Measurements from ENCODE around the gene LCMT2. TPM values are rescaled to one million over a fixed set of nuclear protein-coding genes. Genes with fewer than 3 reads are reported as not detected.

LCMT2 gene
- total and polyA plus RNA-seq, 2 of the 8 experiments (the other 6 are each of a cell fraction or from before 2014, with no cell fraction given): 11.2 to 11.9 TPM

DNA sequence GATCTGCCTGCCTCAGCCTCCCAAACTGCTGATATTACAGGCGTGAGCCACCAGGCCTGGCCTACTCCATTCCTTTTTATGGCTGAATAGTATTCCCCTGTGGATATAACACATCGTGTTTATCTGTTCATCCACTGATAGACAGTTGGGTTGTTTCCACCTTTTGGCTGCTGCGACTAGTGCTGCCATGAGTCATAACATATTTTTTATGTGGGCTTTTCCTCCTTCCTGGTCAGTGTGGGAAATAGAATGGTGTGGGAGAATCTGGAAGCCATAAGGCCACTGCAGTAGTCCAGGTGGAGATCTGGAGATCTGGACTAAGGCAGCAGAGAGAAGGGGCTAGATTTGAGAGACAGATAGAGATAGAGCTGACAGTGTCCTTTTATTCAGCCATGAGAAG, 16.2 kb downstream of the LCMT2 start:
- Histone ChIP-seq H2BK15ac (ENCODE audit: low read length) (no peak overlapping the region), H3K4me1 (replicated peaks in 1 of 4; ENCODE audit: control insufficient read depth in 3 of 4, insufficient read depth in 4 of 4, low read length in 3 of 4) (peaks cover 0 to 3% (median 2%) of the 10 kb centered on the region in 4 experiments; a peak in 2 of 7 replicates), H2BK12ac (ENCODE audit: low read depth, low read length) (no peak overlapping the region), H3K79me1 (ENCODE audit: low read depth, low read length) (no peaks in the 10 kb centered on the region), H2BK120ac (replicated peaks; ENCODE audit: low read depth, low read length) (no peak overlapping the region), H4K91ac (replicated peaks; ENCODE audit: insufficient read length, low read length) (no peak overlapping the region), H3K27me3 (replicated peaks in 1 of 4; ENCODE audit: control insufficient read depth in 3 of 4, extremely low read depth in 1 of 4, insufficient read depth in 3 of 4, low read length in 3 of 4) (no peaks in the 10 kb centered on the region; a peak in 2 of 7 replicates), H4K20me1 (replicated peaks in 1 of 2; ENCODE audit: control insufficient read depth in 1 of 2, insufficient read depth in 2 of 2, low read length in 2 of 2) (no peaks in the 10 kb centered on the region), H2AK5ac (ENCODE audit: low read depth, low read length) (no peak overlapping the region), H3K56ac (replicated peaks; ENCODE audit: insufficient read length, low read depth, low read length) (no peak overlapping the region), H3K79me2 (ENCODE audit: control insufficient read depth in 1 of 2, insufficient read depth in 2 of 2, low read length in 2 of 2) (no peaks in the 10 kb centered on the region), H3K36me3 (ENCODE audit: control insufficient read depth in 2 of 4, insufficient read depth in 4 of 4, low read length in 3 of 4) (no peaks in the 10 kb centered on the region), H3K4me2 (ENCODE audit: insufficient read depth in 1 of 2, low read depth in 2 of 2, low read length in 2 of 2) (no peak overlapping the region), H2AFZ (ENCODE audit: low read length) (no peak overlapping the region), H2BK5ac (ENCODE audit: low read depth, low read length) (no peak overlapping the region), H3K27ac (ENCODE audit: low read depth, low read length) (no peak overlapping the region), H3K14ac (ENCODE audit: insufficient read length) (no peak overlapping the region), H3K23me2 (ENCODE audit: low read depth, low read length) (no peaks in the 10 kb centered on the region), H3K9me3 (ENCODE audit: insufficient read depth in 2 of 2, low read depth in 1 of 2, low read length in 1 of 2) (no peaks in the 10 kb centered on the region), H3K4ac (replicated peaks; ENCODE audit: insufficient read length, low read depth, low read length) (no peak overlapping the region), H3K4me3 (ENCODE audit: extremely low read depth in 1 of 4, insufficient read depth in 2 of 4, low read depth in 3 of 4, low read length in 4 of 4) (no peak overlapping the region), H3K18ac (ENCODE audit: extremely low read depth, low read length) (no peak overlapping the region), H2BK20ac (ENCODE audit: low read length) (no peak overlapping the region), H4K8ac (ENCODE audit: extremely low read depth, insufficient read depth, low read length) (no peak overlapping the region), H4K5ac (ENCODE audit: insufficient read length, low read depth, low read length) (no peak overlapping the region), H3K23ac (ENCODE audit: insufficient read length) (no peak overlapping the region), H3K9ac (replicated peaks in 1 of 4; ENCODE audit: extremely low read depth in 1 of 4, low read depth in 3 of 4, low read length in 3 of 4) (no peak overlapping the region)
- ChIA-PET POLR2A (ENCODE audit: partially characterized antibody) (no interaction called here), CTCF (ENCODE audit: partially characterized antibody) (interaction anchor here (0.6 to 2.4 kb wide), 2 partner anchors 42 to 90 kb away, joined by 3 to 6 read pairs; no protein-coding TSS in a partner anchor)
- WGBS, 2 experiments (ENCODE audit: extremely low coverage in 1 of 2, insufficient coverage in 1 of 2, insufficient read length in 1 of 2, insufficient replicate concordance in 2 of 2, low coverage in 1 of 2, low lambda C conversion rate in 2 of 2, missing lambda C conversion rate in 1 of 2): 85% methylated on average over 3 of the region's 3 CpGs; no CpG with 5 or more reads in 1 of the 2 experiments
- DNase-seq (ENCODE audit: low read depth in 1 of 2, low spot score in 2 of 2) (no peak), FAIRE-seq (no peak)
- TF ChIP-seq JUND (IDR thresholded peaks at IDR 0.05; ENCODE audit: low read length) (no peak), TAF7 (optimal IDR thresholded peaks at IDR 0.05; ENCODE audit: borderline replicate concordance, low read depth, low read length) (no peak), ASH2L (IDR thresholded peaks at IDR 0.05; ENCODE audit: low read length) (no peak), POLR2AphosphoS5 (IDR thresholded peaks at IDR 0.05; ENCODE audit: low read depth, low read length) (no peak), RNF2 (IDR thresholded peaks at IDR 0.05; ENCODE audit: borderline replicate concordance, low read depth, low read length, missing control alignments, poor library complexity, severe bottlenecking) (no peak), CHD2 (IDR thresholded peaks at IDR 0.05; ENCODE audit: low read length) (no peak), RAD21 (IDR thresholded peaks at IDR 0.05 in 1 of 2, conservative IDR thresholded peaks at IDR 0.05 in 1 of 2; ENCODE audit: low read depth in 2 of 2, low read length in 2 of 2) (no peak), KDM5A (IDR thresholded peaks at IDR 0.05; ENCODE audit: low read length) (no peak), CTBP2 (IDR thresholded peaks at IDR 0.05; ENCODE audit: borderline replicate concordance, insufficient read depth, insufficient read length, low read length) (no peak), TEAD4 (IDR thresholded peaks at IDR 0.05; ENCODE audit: low read depth, low read length) (no peak)
- TF ChIP-seq, protein P1, sequence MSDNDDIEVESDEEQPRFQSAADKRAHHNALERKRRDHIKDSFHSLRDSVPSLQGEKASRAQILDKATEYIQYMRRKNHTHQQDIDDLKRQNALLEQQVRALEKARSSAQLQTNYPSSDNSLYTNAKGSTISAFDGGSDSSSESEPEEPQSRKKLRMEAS (IDR thresholded peaks at IDR 0.05): no peak
- TF ChIP-seq, protein P2, sequence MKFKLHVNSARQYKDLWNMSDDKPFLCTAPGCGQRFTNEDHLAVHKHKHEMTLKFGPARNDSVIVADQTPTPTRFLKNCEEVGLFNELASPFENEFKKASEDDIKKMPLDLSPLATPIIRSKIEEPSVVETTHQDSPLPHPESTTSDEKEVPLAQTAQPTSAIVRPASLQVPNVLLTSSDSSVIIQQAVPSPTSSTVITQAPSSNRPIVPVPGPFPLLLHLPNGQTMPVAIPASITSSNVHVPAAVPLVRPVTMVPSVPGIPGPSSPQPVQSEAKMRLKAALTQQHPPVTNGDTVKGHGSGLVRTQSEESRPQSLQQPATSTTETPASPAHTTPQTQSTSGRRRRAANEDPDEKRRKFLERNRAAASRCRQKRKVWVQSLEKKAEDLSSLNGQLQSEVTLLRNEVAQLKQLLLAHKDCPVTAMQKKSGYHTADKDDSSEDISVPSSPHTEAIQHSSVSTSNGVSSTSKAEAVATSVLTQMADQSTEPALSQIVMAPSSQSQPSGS (IDR thresholded peaks at IDR 0.05; ENCODE audit: low read length): no peak

Measured in H1 (cell line).